GM21786 (cell line): ENCODE measurements around the gene PRSS33.

Source experiments
- ATAC-seq: cut with Tn5 transposase; IDR thresholded peaks from one replicate; pipeline ENCODE4 v1.9.1; 2021; ENCODE audit not compliant: unreplicated experiment

PRSS33 gene

GRCh38 chr16:2777903-2778629 lies 9.3 kb downstream of the PRSS33 start:
- no peak for ATAC-seq

GRCh38 chr16:2777231-2777902 lies 10.0 kb downstream of the PRSS33 start, which contains the start of gene ELOB:
Gene ELOB, minus strand, starts transcription at chr16:2777280. Its CDS starts 41 bp downstream, at chr16:2777239.
- ATAC-seq: peak; percentile 74

GRCh38 chr16:2776500-2777139 lies 10.7 kb downstream of the PRSS33 start:
- ATAC-seq: peak; percentile 21

- no peak for ATAC-seq
These were observed 11.4 kb downstream of the PRSS33 start for GRCh38 chr16:2775765-2776499.

GRCh38 chr16:2775131-2775716 lies 12.1 kb downstream of the PRSS33 start:
- ATAC-seq: no peak

GRCh38 chr16:2774161-2774891 lies 13.0 kb downstream of the PRSS33 start:
- ATAC-seq: no peak

- no peak for ATAC-seq
These were observed 14.0 kb downstream of the PRSS33 start for GRCh38 chr16:2773188-2773968.

GRCh38 chr16:2771496-2772402 lies 15.6 kb downstream of the PRSS33 start:
- no peak for ATAC-seq

- ATAC-seq: no peak
These were observed 17.1 kb downstream of the PRSS33 start for GRCh38 chr16:2770057-2770951.

GRCh38 chr16:2769675-2770056 lies 17.7 kb downstream of the PRSS33 start:
- ATAC-seq: no peak

- ATAC-seq: no peak
These were observed 18.2 kb downstream of the PRSS33 start for GRCh38 chr16:2769100-2769529.

- no peak for ATAC-seq
These were observed 18.8 kb downstream of the PRSS33 start for GRCh38 chr16:2768403-2769089.

- ATAC-seq: no peak
These were observed 19.5 kb downstream of the PRSS33 start for GRCh38 chr16:2767891-2768290.

- ATAC-seq: no peak
These were observed 20.1 kb downstream of the PRSS33 start for GRCh38 chr16:2767140-2767731.

- no peak for ATAC-seq
These were observed 20.8 kb downstream of the PRSS33 start for GRCh38 chr16:2766430-2767139.
